Motor neuron (in vitro differentiated cells): ENCODE data around the gene PIN4. TPM values are rescaled to one million over a fixed set of nuclear protein-coding genes. Genes with fewer than 3 reads are reported as not detected.

Experiments
- total RNA-seq, 8 experiments: library from RNA; unstranded; fragments of 300-600 nt; gene quantifications; 2 replicates each; pipeline versions ENCODE4 v1.2.3 to v1.2.4, GENCODE V29; 2022

The PIN4 gene
- total RNA-seq, 8 experiments from 2014 or later: 20.5 to 54.3 (median 32.4) TPM

Other genes starting within 250 kb of the PIN4 start
- gene RTL5, start 49.8 kb upstream of the PIN4 start, total RNA-seq: 10 to 100 TPM in 5 of 8 experiments, 1 to 10 TPM in 3; 1.6 to 18.0 (median 11.1) TPM
- gene ERCC6L, start 57.3 kb downstream of the PIN4 start, total RNA-seq: 1 to 10 TPM in 3 of 8 experiments, under 1 TPM in 5; 0.15 to 7.5 (median 0.93) TPM
- gene RPS4X, start 95.5 kb downstream of the PIN4 start, total RNA-seq: 1,000 to 10,000 TPM in 3 of 8 experiments, 100 to 1,000 TPM in 5; 802 to 1,224 (median 913) TPM
- gene CITED1, start 124.2 kb downstream of the PIN4 start, total RNA-seq: 10 to 100 TPM in 2 of 8 experiments, 1 to 10 TPM in 5, under 1 TPM in 1; 0.56 to 24.1 (median 6.6) TPM